GM19099 (cell line): Measurements from ENCODE around the gene MTHFR.

Experiments
- POLR2A ChIP-seq: IDR thresholded peaks from 3 replicates; pipeline ENCODE4 v1.6.1; 2011; ENCODE audit warnings: low read depth; ENCODE audit not compliant: insufficient read length; ENCODE audit errors: extremely low read depth

MTHFR gene

DNA sequence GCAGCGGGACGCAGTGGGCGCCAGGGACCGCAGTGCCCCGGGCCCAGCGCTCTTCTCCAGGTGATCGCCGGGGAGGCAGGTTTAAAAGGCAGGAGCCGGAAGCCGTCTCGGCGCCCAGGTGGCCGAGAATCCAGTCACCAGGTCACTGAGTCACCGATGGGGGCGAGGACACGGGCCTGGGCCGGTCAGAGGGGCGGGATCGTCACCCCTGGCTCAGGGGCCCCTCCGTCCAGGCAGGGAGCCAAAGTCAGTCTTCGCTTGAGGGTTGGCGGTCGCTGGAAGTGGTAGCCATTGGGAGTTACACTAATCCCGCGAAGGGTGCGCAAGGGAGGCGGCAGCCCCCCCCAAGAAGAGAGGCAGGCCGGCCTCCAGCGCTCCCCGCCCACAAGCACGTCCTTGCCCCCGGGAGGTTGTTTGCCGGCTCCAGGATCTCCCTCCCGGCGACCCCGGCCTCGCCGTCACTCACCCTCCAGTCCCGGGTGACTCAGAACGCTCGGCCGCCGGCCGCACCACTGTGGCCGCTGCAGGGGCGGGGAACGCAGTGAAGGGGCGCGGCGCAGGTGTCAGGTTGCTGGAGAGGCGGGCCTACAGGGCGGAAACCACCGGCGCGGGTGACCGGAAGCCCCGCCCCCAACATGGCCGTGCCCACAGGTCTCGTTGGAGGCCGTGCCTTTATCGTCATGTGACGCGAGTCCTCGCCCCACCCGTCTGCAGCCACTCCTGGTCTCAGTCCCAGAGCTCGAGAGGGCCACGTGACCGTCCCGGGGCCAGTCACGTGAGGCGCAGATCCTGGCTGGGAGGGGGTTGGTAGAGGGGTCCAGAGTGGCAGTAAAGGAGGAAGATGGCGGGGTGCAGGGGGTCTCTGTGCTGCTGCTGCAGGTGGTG is at the start of gene MTHFR, which contains the start of gene CLCN6:
MTHFR (minus strand) TSS at position 543 of the 885 bp plus-strand sequence. CDS start 2,848 bp downstream, outside the sequence.
CLCN6 (plus strand) TSS at position 770 of the 885 bp plus-strand sequence; CDS start at position 842, 72 bp downstream.
- peak; percentile 75 for TF ChIP-seq POLR2A

DNA sequence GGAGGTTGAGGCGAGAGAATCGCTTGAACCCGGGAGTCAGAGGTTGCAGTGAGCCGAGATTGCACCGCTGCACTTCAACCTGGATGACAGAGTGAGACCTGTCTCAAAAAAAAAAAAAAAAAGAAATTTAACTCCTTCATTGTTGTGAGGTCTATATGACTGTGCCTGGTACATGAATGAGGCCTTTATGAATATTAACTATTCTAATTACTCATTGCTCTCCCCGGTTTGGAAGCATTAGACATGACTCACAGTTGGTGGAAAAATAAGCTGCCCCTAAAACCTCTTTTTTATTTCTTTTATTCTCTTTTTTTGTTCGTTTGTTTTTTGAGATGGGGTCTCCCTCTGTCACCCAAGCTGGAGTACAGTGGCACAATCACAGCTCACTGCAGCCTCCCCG is 49.7 kb upstream of the MTHFR start:
- no peak for TF ChIP-seq POLR2A

DNA sequence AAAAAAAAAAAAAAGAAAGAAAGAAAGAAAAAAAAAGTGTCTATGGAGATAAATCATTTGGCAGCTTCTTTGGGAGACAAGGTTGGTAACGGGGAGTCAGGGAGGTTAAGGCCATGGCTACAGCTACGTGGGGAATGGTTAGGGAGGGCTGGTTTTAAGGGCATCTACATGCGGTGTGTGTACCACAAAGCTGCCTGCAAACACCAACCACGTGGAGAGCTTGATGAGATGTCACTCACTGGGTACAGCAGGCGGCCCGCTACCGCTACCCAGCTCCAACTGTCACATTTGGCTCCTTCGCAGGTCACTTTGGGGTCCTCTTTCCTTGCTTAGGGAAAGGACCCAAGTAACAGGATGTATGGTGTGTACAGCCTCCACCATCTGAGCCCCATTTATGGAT is 48.8 kb upstream of the MTHFR start:
- TF ChIP-seq POLR2A, result no peak

DNA sequence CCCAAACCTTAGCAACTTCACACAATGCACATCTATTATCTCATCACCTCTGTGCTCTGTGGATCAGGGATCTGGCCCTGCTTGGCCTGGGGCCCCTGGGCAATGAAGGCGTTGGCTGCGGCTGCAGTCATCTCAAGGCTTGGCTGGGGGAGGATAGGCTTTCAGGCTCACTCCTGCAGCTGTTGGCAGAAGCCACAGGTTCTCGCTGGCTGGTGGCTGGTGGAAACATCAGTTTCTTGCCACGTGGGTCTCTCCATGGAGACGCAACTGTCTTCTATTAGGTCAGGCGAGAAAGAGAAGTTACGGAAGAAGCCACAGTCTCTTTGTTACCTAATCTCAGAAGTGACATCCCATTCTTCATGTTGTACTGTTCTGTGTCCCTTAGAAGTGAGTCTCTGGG is 45.4 kb upstream of the MTHFR start:
- no peak for TF ChIP-seq POLR2A

DNA sequence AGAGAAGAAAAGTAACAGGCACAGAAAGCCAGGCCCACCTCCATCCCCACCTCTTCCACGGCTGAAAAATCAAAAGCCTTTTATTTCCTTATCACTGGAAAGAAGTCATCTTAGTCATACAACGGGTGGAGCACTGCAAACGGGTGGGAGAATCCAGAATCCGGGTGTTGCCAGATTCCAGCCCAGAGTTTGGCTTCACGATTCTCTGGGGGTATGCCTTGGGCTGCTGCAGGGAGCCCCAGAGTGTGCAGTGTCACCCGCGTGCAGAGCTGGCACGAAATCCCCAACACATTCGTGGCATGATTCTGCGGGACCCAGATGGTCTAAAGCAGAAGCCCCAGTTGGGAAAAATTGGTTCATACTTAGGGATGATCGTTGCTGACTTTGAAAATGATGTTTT is 44.4 kb upstream of the MTHFR start:
- no peak for TF ChIP-seq POLR2A

DNA sequence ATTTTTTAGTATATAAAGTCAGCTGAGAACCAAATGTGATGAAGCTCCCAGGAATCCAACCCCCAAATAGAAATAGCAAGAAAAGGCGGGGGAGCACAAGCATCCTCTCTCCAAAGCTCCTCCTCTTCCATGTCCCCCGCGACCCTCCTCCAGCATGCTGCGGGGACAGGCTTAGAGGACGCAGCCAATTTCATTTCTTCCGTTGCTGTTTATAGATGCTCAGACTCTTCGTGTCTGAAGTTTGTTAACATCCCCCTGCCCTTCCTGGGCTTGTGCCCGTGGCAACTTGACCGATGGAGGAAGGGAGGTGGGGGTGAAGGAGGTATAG is 42.6 kb upstream of the MTHFR start:
- TF ChIP-seq POLR2A, result no peak

DNA sequence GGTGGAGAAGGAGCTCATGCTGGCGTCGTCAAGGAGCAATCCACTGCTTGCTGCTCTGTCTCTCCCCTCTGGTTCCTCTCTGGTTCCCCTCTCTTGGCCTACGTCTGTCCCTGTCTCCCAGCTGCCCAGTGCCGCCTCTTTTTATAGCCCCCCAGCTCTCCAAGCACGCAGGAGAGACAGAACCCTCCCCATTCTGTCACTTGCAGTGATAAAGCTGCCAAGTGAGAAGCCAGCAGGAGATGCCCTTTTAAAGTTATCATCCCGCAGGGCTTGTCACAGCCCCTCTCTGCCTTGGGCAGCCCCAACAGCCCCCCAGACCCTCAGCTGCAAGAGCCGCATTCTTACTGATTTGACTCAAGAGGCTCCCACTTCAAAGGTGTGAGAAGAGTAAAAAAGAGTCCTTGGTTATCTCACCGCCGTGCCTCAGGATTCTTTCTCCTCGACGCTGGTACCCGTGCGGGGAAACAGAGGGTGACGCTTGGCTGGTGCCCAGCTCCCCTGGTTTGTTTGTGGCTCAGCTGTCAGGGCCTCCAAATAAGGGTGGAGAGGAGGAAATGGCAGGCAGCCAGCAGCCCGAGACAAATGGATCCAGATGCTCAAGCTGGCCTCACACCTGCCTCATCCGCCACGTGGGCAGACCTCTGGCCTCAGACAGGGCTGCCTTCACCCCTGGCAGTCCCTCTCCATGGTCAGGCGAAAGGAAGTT is 42.1 kb upstream of the MTHFR start, which contains the start of gene NPPA:
NPPA (minus strand) TSS at position 117 of the 706 bp plus-strand sequence; CDS start at position 18, 99 bp downstream.
- no peak for TF ChIP-seq POLR2A

DNA sequence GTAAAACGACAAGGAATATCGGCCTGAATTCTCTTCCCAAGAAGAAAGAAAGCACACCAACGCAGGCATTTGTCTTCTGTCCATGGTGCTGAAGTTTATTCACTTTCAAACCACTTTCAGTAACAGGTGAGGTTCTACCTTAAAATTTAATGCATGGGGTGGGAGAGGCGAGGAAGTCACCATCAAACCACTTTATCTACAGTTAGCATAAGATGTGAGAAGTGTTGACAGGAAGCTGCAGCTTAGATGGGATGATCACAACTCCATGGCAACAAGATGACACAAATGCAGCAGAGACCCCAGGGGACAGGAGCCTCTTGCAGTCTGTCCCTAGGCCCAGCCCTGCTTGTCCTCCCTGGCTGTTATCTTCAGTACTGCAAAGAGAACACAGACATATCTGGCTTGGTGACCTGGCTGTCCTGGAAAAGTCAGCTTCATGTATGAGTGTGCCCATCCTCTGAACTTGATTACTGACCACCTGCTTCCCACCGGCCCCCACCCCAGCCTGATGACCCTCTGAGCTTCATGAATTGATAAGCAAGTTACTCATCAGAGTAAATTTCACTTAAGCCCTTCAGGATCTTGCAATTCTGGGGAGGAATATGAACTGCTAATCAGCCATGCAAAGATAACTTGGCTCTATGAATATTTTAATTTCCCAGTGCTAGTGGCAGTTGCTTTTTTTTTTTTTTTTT is 40.0 kb upstream of the MTHFR start:
- TF ChIP-seq POLR2A, result no peak

DNA sequence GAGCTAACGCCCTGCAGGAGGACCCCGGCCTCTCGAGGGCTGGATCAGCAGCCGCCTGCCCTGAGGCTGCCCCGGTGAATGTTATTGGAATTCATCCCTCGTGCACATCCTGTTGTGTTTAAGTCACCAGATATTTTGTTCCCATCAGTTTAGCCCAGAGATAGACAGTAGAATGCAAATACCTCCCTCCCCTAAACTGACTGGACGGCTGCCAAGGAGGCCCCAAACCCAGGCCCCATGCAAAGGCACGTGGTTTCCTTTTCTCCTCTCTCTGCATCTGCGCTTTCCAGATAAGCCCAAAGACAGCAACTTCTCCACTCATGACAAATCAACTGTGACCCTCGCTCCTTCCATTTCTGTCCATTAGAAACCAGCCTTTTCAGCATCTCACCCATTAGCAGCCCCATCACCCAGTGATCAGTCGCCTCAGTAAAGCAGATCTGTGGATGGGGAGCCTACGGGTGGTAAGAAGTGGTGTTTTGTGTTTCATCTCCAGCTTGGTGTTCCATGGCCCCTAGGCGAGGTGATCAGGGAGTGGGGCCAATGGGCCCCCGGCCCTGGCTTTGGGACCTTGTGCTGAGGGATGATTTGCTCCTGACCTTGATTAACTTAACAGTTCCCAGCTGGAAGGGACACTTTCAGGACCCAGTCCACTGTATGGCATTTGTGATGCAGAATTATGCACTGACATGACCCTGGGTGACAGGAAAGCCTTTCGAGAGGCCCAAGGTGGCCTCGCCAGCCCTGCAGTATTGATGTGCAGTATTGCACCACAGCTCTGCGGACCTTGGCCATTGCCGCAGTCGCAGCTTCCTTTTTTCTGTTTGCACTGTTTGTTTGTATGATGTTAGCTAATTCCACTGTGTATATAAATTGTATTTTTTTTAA is 36.6 kb upstream of the MTHFR start:
- no peak for TF ChIP-seq POLR2A

DNA sequence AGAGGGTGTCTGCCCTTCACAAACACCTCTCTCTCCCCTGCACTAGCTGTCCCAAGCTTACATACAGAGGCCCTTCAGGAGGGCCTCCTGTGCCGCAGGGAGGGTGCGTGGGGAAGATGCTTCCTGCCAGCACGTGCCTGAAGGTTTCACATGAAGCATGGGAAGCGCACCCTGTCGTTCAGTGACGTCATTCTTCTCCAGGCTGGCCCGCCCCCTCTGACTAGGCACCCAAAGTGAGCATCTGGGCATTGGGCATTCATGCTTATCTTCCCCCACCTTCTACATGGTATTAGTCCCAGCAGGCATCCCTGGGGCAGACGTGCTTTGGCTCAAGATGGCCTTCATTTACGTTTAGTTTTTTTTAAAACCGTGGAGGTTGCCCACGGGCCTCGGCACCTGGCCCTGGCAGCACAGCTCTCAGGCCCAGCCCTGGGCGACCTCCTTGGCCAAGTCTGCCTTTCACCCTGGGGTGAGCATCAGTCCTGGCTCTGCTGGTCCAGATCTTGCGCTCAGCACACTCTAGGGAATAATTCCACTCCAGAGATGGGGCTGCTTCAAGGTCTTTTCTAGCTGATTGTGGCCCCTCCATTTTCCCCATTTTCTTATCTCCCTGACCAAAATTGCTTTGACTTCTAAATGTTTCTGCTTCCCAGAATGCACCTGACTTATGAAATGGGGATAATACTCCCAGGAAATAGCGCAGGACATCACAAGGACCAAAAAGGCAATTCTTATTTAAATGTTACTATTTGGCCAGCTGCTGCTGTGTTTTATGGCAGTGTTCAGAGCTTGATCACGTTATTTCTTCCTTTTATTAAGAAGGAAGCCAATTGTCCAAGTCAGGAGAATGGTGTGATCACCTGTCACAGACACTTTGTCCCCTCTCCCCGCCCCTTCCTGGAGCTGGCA is 35.7 kb upstream of the MTHFR start:
- no peak for TF ChIP-seq POLR2A

DNA sequence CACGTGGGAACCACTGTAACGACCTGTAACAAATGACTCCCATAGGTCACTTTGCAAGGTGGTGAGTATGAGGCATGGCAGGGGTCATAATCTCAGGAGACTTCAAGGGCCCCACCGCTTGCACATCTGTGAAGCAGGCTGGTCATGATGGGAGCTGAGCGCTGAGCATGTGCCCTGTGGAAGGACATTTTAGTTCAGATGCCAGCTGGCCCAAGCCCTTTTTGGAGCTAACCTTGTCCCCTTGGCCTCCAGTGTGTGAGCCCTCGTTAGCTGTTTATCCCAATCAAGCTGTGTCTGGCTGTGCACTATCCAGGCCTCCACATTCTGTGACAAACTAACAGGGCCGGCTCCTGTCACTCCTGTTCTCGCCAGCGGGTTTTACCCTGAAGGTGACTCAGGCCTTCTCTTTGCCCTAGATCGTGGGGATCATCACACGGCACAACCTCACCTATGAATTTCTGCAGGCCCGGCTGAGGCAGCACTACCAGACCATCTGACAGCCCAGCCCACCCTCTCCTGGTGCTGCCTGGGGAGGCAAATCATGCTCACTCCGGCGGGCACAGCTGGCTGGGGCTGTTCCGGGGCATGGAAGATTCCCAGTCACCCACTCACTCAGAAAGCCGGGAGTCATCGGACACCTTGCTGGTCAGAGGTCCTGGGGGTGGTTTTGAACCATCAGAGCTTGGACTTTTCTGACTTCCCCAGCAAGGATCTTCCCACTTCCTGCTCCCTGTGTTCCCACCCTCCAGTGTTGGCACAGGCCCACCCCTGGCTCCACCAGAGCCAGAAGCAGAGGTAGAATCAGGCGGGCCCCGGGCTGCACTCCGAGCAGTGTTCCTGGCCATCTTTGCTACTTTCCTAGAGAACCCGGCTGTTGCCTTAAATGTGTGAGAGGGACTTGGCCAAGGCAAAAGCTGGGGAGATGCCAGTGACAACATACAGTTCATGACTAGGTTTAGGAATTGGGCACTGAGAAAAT is 34.3 kb upstream of the MTHFR start:
- no peak for TF ChIP-seq POLR2A
